ENCODE data around the gene RFT1. TPM values are rescaled to one million over a fixed set of nuclear protein-coding genes. Genes with fewer than 3 reads are reported as not detected.

The RFT1 gene
- polyA plus RNA-seq, 5 donors = 21.3 to 25.4 (median 24.6) TPM

GRCh38 chr3:53092942-53093341, 37.3 kb downstream of the RFT1 start:
- no peak for DNase-seq

- DNase-seq = no peak
Measured at GRCh38 chr3:53092216-53092615, 38.0 kb downstream of the RFT1 start.

- DNase-seq = no peak
Measured at GRCh38 chr3:53091011-53091410, 39.2 kb downstream of the RFT1 start.

GRCh38 chr3:53089511-53089910, 40.7 kb downstream of the RFT1 start:
- DNase-seq = no peak

GRCh38 chr3:53085476-53085875, 44.8 kb downstream of the RFT1 start:
- DNase-seq = no peak

GRCh38 chr3:53084310-53085001, 45.8 kb downstream of the RFT1 start:
- no peak for DNase-seq

- no peak for DNase-seq
Measured at GRCh38 chr3:53083949-53084309, 46.3 kb downstream of the RFT1 start.

- DNase-seq = peak in 1 of 2 donors; percentile 26
Measured at GRCh38 chr3:53083521-53083920, 46.7 kb downstream of the RFT1 start.

- no peak for DNase-seq
Measured at GRCh38 chr3:53082736-53083135, 47.5 kb downstream of the RFT1 start.

- no peak for DNase-seq
Measured at GRCh38 chr3:53081318-53081717, 48.9 kb downstream of the RFT1 start.

GRCh38 chr3:53080612-53081205, 49.5 kb downstream of the RFT1 start:
- DNase-seq = no peak

- DNase-seq = no peak
Measured at GRCh38 chr3:53079791-53080555, 50.3 kb downstream of the RFT1 start.

- no peak for DNase-seq
Measured at GRCh38 chr3:53079147-53079546, 51.1 kb downstream of the RFT1 start.

GRCh38 chr3:53078656-53079055, 51.6 kb downstream of the RFT1 start:
- DNase-seq = no peak

- no peak for DNase-seq
Measured at GRCh38 chr3:53077476-53078220, 52.6 kb downstream of the RFT1 start.

GRCh38 chr3:53075743-53076140, 54.5 kb downstream of the RFT1 start:
- DNase-seq = no peak

- DNase-seq = no peak
Measured at GRCh38 chr3:53074761-53075742, 55.2 kb downstream of the RFT1 start.

- DNase-seq = no peak
Measured at GRCh38 chr3:53074366-53074696, 55.9 kb downstream of the RFT1 start.

- DNase-seq = no peak
Measured at GRCh38 chr3:53073553-53074365, 56.5 kb downstream of the RFT1 start.
